Measurements from ENCODE around the gene THAP7.
"Not testable (repeated sequence)": the region's sequence is repeated elsewhere in the genome, so short reads cannot be mapped to it uniquely, and the experiment has no call there.

Gene THAP7

DNA sequence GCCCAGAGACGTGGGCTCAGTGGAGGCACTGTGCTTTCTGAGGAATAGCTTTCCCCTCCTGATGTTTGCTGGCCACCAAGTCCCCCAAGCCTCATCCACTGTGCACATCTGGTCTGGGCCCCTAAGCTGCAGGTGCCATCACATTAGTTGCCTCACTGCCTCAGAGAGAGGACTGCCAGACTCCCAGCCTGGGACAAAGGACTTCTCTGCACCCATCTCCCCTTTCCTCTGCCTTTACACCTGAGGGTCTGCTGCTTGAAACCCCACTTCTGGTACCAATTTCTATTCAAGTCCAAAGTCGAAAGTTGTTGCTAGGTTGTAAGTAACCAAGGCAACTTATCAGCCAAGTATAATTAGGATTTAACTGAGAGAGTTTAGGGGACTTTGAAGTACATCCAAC is 23.5 kb downstream of the THAP7 start:
- DNase-seq (ENCODE audit: low read depth in 3 of 3) = no peak

DNA sequence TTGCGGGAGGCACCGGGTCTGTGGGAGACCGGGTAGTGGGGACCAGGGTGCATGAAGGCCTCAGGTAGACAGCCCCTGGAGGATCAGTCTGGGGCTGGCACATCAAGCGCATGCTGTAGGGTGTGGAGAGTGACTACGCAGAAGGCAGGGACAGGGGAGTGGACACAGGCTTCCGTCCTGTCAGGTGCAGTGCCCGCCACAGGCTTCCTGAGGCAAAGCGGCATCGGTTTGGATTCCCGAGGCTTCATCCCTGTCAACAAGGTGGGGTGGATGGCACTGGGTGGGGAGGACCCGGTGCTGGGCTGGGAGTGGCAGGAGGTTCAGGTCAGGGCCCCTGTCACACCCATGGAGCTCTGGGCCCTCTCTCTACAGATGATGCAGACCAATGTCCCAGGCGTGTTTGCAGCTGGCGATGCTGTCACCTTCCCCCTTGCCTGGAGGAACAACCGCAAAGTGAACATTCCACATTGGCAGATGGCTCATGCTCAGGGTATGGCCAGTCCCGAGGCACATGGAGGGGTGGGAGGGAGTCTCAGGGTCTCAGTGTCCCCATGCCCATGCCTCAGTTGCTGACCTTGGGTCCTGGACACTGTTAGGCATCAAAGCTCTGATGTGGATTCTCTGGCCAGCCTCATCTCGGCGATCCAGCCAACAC is 24.3 kb downstream of the THAP7 start:
- DNase-seq (ENCODE audit: low read depth in 3 of 3) = no peak

GRCh38 chr22:20977019-20977418 is 24.9 kb downstream of the THAP7 start:
- no peak for DNase-seq (ENCODE audit: low read depth in 3 of 3)

DNA sequence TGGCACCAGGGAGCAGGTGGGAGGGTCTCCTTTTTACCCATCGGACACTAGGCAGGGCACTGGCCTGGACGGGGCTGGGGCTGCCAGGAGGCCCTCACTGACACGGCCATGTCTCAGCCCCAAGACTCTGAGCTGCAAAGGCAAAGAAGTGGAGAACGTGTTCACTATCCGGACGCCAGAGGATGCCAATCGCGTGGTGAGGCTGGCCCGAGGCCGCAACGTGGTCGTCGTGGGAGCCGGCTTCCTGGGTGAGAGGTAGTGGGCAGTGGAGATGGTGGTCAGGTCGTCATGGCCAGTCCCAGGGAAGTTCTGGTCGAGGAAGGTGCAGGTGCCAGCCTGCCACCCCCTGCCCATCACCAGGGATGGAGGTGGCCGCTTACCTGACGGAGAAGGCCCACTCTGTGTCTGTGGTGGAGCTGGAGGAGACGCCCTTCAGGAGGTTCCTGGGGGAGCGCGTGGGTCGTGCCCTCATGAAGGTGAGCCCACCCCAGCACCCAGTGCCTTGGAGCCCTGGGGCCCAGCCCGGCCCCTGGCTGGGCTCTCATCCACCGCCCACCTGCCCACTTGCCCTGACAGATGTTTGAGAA is 25.5 kb downstream of the THAP7 start:
- DNase-seq (ENCODE audit: low read depth in 3 of 3) = no peak

GRCh38 chr22:20975541-20976290 is 26.2 kb downstream of the THAP7 start:
- no peak for DNase-seq (ENCODE audit: low read depth in 3 of 3)

- no peak for DNase-seq (ENCODE audit: low read depth in 3 of 3)
These were observed 27.5 kb downstream of the THAP7 start for GRCh38 chr22:20974336-20974955.

GRCh38 chr22:20973634-20974286 is 28.2 kb downstream of the THAP7 start:
- DNase-seq (ENCODE audit: low read depth in 3 of 3) = no peak

DNA sequence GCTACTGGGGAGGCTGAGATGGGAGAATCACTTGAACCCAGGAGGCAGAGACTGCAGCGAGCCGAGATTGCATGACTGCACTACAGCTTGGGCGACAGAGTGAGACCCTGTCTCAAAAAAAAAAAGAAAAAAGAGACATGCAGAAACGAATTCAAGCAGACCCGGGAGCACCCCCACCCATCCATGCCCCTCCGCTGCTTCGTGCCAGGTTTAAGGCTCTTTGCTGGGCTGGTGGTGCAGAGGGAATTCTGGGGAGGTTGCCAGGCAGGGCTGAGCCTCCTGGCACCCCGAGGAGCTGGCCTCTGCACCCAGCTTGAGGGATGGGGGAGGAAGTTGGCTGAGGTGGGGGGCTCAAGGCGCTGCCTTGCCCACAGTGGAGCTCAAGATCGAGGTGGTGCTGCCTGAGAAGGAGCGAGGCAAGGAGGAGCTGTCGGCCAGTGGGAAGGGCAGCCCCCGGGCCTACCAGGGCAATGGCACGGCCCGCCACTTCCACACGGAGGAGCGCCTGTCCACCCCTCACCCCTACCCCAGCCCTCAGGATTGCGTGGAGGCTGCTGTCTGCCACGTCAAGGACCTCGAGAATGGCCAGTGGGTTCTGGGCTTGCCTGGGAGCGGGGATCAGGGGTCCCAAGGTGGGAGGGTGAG is 28.9 kb downstream of the THAP7 start:
- DNase-seq (ENCODE audit: low read depth in 3 of 3) = no peak

DNA sequence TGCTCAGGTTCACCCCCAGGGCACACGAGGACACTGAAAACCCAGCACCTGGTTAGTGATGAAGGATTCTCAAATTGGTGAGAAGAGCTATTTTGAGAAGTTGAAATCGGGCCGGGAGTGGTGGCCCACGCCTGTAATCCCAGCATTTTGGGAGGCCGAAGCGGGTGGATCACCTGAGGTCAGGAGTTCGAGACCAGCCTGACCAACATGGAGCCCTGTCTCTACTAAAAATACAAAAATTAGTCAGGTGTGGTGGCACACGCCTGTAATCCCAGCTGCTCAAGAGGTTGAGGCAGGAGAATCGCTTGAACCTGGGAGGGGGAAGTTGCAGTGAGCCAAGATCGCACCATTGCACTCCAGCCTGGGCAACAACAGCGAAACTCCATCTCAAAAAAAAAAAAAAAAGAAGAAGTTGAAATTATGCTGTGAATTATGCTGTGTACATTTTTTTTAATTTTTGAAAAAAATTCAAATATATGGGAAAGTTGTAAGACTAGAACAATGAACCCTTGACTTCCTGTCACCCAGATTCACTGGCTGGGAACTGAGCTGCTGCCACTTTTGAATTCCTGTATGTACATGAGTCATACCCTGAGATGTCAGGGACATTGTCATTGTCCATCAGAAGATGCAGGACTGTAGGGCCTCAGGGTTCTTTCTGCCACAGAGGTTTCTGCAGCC is 29.8 kb downstream of the THAP7 start:
- DNase-seq (ENCODE audit: low read depth in 3 of 3) = not testable (repeated sequence)

DNA sequence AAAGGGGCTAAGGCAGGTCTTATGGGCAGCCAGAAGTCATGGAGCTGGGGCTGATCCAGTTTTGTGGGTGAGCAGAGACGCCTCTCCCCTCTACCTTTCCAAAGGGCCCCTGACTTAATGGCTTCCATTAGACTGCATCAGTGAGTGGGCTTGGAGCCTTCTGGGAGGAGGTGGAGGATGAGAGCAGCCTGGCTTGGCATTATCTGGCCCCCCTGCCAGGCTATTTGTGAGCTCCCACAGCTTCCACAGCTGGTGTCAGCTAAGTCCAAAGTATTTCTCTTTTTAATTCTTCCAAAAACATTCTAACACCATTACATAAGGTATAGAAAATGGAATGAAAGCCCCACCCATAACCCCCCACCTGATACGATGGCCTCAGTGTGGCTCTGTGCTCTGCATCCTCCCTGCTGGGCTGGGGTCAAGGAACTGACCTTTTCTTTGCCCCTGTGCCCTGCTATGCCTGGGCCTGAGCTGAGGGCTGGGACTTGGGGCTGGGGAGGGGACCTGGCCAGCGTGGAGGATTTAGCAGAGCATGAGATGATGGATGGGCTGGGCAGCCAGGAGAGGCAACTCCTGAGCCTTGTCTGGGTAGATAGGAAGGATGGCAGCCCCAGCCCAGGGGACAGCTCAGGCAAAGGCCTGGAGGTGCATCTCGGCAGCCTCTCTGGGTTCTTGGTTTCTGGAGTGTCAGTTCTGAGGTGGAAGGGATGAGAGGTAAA is 30.8 kb downstream of the THAP7 start:
- no peak for DNase-seq (ENCODE audit: low read depth in 3 of 3)

GRCh38 chr22:20968281-20968977 is 33.5 kb downstream of the THAP7 start:
- no peak for DNase-seq (ENCODE audit: low read depth in 3 of 3)

DNA sequence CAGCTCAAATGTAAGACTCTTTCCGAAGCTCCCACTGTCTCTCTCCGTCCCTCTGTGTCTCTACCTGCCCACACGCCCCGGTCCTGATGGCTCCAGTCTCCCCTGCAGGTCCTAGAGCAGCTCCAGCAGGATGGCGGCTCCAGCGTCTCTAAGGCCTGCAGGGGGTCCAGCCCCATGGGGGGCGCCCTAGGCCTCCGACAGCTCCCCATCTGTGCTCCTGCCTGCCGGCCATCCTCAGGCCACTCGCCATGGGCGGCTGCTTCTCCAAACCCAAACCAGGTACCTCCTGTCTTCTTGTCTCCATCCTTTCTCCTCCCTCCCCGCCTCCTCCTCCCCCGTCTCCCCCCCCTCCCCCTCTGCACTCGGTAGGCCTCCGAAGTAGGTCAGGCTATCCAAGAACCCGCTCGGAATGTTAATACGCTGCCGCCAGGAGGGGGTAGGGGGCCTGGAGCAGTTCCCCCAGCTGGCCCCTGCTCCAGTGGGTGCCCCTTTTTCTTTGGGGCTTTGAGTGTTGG is 34.2 kb downstream of the THAP7 start:
- DNase-seq (ENCODE audit: low read depth in 3 of 3) = no peak

DNA sequence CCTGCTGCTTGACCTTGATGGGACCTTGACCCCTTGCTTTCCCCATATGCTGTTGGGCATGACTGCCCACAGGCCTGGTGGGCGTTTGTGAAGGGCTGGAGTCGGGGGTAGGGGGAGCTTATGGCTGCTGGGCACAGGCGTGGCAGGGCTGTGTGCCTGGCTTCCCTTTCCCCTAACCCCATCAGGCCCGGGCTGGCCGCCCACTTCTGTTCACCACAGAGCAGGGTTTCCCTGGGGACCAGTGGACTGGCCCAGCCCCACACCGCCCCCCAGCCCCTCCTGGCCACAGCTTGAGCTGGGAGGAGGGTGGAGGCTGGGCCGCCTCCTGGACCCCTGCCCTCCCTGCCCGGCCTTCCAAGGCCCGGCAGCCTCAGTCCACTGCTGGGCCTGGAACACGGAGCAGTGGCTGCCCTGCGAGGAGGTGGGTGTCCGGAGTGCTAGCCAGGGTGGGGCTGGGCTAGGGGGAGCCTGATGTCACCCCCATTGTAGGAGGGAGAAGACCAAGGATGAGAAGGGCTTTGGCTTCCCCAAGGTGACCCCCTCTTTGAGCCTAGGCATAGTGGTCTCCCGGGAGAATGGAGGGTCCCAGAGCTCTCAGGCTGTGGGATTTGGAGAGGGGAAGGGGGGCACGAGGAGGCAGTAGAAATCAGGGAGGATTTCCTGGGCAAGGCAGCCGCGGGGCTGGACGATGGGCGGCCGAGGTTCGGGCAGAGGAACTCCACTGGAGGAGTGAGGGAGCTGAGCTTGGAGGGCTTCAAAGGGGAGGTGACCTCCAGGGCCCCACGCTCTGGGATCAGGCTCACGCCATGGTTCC is 34.8 kb downstream of the THAP7 start, which contains the start of gene AIFM3:
AIFM3 (plus strand) TSS at position 373 of the 814 bp plus-strand sequence. CDS start 690 bp downstream, outside the sequence.
- no peak for DNase-seq (ENCODE audit: low read depth in 3 of 3)

GRCh38 chr22:20965888-20966855 is 35.7 kb downstream of the THAP7 start:
- DNase-seq (ENCODE audit: low read depth in 3 of 3) = no peak

GRCh38 chr22:20965104-20965887 is 36.6 kb downstream of the THAP7 start:
- DNase-seq (ENCODE audit: low read depth in 3 of 3) = no peak

- DNase-seq (ENCODE audit: low read depth in 3 of 3) = no peak
These were observed 37.2 kb downstream of the THAP7 start for GRCh38 chr22:20964799-20965103.
